Measurements from ENCODE around the gene CDH13. TPM values are rescaled to one million over a fixed set of nuclear protein-coding genes. Genes with fewer than 3 reads are reported as not detected.

The CDH13 gene
- total RNA-seq, 1 donor from 2014 or later, result 2.3 TPM

DNA sequence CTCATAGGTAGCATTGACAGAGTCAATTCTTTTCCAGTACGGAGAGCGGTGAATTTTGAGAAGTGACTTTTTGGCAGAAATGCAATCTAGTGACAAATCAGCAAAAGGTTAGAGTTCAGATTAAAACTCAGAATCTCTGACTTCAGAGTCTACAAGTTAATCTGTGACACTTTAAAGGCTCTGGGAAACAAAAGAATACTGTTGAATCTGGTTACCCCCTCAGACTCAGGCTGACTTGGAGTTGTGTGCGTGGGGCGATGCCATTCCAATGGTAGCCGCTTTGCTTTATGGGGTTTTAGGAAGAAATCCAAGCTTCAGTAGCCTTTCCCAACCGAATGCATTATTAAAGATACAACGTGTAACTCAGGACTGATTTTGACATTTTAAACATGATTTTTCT, 118.2 kb downstream of the CDH13 start:
- H3K9me3 Mint-ChIP-seq (ENCODE audit: unreplicated experiment), result no peaks in the 10 kb centered on the region

GRCh38 chr16:82748026-82748425, 121.3 kb downstream of the CDH13 start:
- DNase-seq (ENCODE audit: low spot score), result no peak
- H3K27me3 Mint-ChIP-seq (ENCODE audit: unreplicated experiment), result no peaks in the 10 kb centered on the region
- TF ChIP-seq, protein P1, sequence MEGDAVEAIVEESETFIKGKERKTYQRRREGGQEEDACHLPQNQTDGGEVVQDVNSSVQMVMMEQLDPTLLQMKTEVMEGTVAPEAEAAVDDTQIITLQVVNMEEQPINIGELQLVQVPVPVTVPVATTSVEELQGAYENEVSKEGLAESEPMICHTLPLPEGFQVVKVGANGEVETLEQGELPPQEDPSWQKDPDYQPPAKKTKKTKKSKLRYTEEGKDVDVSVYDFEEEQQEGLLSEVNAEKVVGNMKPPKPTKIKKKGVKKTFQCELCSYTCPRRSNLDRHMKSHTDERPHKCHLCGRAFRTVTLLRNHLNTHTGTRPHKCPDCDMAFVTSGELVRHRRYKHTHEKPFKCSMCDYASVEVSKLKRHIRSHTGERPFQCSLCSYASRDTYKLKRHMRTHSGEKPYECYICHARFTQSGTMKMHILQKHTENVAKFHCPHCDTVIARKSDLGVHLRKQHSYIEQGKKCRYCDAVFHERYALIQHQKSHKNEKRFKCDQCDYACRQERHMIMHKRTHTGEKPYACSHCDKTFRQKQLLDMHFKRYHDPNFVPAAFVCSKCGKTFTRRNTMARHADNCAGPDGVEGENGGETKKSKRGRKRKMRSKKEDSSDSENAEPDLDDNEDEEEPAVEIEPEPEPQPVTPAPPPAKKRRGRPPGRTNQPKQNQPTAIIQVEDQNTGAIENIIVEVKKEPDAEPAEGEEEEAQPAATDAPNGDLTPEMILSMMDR (IDR thresholded peaks at IDR 0.05; ENCODE audit: unreplicated experiment), result no peak
- H3K9me3 Mint-ChIP-seq (ENCODE audit: unreplicated experiment), result no peaks in the 10 kb centered on the region
- no peak overlapping the region for H3K27ac Mint-ChIP-seq (ENCODE audit: unreplicated experiment)
- H3K36me3 Mint-ChIP-seq (ENCODE audit: low read depth, unreplicated experiment), result no peaks in the 10 kb centered on the region
- H3K4me1 Mint-ChIP-seq (ENCODE audit: unreplicated experiment), result peaks cover 46% of the 10 kb centered on the region
- H3K4me3 Mint-ChIP-seq (ENCODE audit: unreplicated experiment), result no peak overlapping the region

More for the DNA sequence above, 118.2 kb downstream of the CDH13 start:
- Mint-ChIP-seq H3K4me1 (ENCODE audit: unreplicated experiment) (peaks cover 24% of the 10 kb centered on the region), H3K4me3 (ENCODE audit: unreplicated experiment) (no peak overlapping the region), H3K27ac (ENCODE audit: unreplicated experiment) (no peak overlapping the region), H3K27me3 (ENCODE audit: unreplicated experiment) (no peaks in the 10 kb centered on the region), H3K36me3 (ENCODE audit: low read depth, unreplicated experiment) (no peaks in the 10 kb centered on the region)
- no peak for DNase-seq (ENCODE audit: low spot score)
- TF ChIP-seq, protein P1 (IDR thresholded peaks at IDR 0.05; ENCODE audit: unreplicated experiment), result no peak

- Mint-ChIP-seq H3K27ac (ENCODE audit: unreplicated experiment) (no peak overlapping the region), H3K4me3 (ENCODE audit: unreplicated experiment) (no peak overlapping the region), H3K27me3 (ENCODE audit: unreplicated experiment) (no peaks in the 10 kb centered on the region), H3K4me1 (ENCODE audit: unreplicated experiment) (peaks cover 53% of the 10 kb centered on the region), H3K36me3 (ENCODE audit: low read depth, unreplicated experiment) (no peaks in the 10 kb centered on the region), H3K9me3 (ENCODE audit: unreplicated experiment) (no peaks in the 10 kb centered on the region)
- DNase-seq (ENCODE audit: low spot score), result no peak
- TF ChIP-seq, protein P1 (IDR thresholded peaks at IDR 0.05; ENCODE audit: unreplicated experiment), result no peak
These were observed 123.3 kb downstream of the CDH13 start for GRCh38 chr16:82750068-82750467.

DNA sequence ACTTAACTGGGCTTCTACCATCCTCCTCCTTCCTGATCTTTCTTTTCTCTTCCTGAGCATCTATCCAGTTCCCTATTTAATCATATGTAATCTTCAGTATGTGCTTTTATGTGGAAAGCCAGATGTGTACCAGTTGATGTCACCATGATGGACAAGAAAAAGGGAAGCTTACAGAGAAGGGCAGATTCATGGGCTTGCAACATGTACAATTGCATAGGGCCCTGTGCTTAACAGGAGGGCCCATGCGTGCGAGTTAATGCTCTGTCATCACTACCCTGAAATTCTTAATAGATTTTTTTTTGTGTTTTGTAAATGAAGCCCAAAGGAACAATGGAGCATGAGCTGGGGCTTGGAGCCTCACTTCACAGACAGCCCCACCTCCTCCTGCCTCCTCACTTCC, 124.3 kb downstream of the CDH13 start:
- no peak for DNase-seq (ENCODE audit: low spot score)
- Mint-ChIP-seq H3K9me3 (ENCODE audit: unreplicated experiment) (no peaks in the 10 kb centered on the region), H3K27ac (ENCODE audit: unreplicated experiment) (no peak overlapping the region), H3K27me3 (ENCODE audit: unreplicated experiment) (no peaks in the 10 kb centered on the region), H3K4me3 (ENCODE audit: unreplicated experiment) (no peak overlapping the region), H3K4me1 (ENCODE audit: unreplicated experiment) (peaks cover 62% of the 10 kb centered on the region), H3K36me3 (ENCODE audit: low read depth, unreplicated experiment) (no peaks in the 10 kb centered on the region)
- TF ChIP-seq, protein P1 (IDR thresholded peaks at IDR 0.05; ENCODE audit: unreplicated experiment), result no peak

GRCh38 chr16:82752172-82752571, 125.4 kb downstream of the CDH13 start:
- no peak for DNase-seq (ENCODE audit: low spot score)
- Mint-ChIP-seq H3K27ac (ENCODE audit: unreplicated experiment) (no peak overlapping the region), H3K4me1 (ENCODE audit: unreplicated experiment) (peaks cover 68% of the 10 kb centered on the region), H3K27me3 (ENCODE audit: unreplicated experiment) (no peaks in the 10 kb centered on the region), H3K36me3 (ENCODE audit: low read depth, unreplicated experiment) (no peaks in the 10 kb centered on the region), H3K4me3 (ENCODE audit: unreplicated experiment) (no peak overlapping the region), H3K9me3 (ENCODE audit: unreplicated experiment) (no peaks in the 10 kb centered on the region)
- TF ChIP-seq, protein P1 (IDR thresholded peaks at IDR 0.05; ENCODE audit: unreplicated experiment), result no peak

Data from endothelial cell (in vitro differentiated cells).